Measurements from ENCODE around the gene EHMT1.

The EHMT1 gene

DNA sequence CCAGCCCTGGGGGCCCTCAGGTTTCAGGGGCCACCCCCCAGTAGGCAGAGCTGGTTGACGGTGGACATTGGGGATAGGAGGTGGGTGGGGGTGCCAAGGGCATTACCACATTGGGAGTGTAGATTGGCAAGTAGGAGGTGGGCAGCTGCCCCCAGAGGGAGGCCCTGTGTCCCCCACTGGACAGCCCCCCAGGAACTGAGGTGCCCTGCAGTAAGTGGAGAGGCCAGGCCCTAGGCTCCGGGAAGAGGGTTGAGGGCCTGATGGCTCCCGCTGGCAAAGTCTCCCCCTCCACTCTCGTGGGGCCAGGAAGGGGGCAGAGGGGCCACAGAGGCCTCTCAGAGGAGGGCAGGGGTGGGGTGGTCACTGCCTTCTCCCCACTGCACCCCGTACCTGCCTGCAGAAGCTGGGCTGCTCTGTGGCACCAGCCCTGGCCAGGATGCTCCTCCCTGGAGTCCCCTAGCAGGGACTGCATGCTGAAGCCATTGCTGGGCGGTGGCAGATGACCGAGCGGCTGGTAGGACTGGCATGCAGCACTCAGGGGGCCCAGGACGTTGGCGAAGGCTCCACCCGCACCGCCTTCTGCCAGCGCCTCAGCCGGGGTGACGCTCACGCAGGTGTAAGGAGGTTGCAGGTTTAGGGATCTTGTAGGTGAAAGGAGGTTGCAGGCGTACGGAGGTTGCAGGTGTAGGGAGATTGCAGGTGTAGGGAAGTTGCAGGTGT, 169.1 kb downstream of the EHMT1 start:
- no peak for DNase-seq (ENCODE audit: low spot score)

- DNase-seq (ENCODE audit: low spot score): no peak
Measured at GRCh38 chr9:137788561-137789294, 169.9 kb downstream of the EHMT1 start.

- DNase-seq (ENCODE audit: low spot score): peak; percentile 48
Measured at GRCh38 chr9:137789295-137789895, 170.6 kb downstream of the EHMT1 start.

GRCh38 chr9:137791947-137792346, 173.1 kb downstream of the EHMT1 start:
- DNase-seq (ENCODE audit: low spot score): no peak

DNA sequence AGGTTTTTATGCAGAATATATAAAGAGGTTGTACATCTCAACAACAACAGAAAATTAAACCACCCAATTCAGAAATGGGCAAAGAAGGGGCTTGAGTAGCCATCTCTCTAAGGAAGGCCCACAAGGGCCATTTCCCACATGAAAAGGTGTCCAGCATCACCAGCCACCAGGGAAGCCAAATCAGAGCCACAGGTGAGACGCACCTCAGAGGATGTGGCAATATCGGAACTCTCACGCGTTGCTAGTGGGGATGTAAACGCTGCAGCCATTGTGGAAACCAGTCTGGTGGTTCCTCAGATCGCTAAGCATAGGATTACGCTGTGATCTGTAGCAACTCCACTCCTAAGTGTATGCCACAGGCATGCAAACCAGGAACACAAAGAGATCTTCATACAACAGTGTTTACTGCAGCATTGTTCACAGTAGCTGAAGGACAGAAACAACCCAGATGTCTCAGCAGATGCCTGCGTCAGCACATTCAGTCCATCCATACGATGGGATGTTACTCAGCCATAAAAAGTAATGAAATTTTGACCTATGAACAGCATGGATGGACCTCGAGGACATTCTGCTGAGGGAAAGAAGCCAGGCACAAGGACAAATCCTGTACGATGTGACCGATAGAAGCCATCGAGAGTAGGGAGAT, 174.5 kb downstream of the EHMT1 start:
- no peak for DNase-seq (ENCODE audit: low spot score)

GRCh38 chr9:137795156-137795666, 176.4 kb downstream of the EHMT1 start:
- no peak for DNase-seq (ENCODE audit: low spot score)

GRCh38 chr9:137797206-137798120, 178.7 kb downstream of the EHMT1 start:
- DNase-seq (ENCODE audit: low spot score): no peak

- no peak for DNase-seq (ENCODE audit: low spot score)
Measured at GRCh38 chr9:137798142-137798541, 179.3 kb downstream of the EHMT1 start.

- DNase-seq (ENCODE audit: low spot score): no peak
Measured at GRCh38 chr9:137798901-137799629, 180.3 kb downstream of the EHMT1 start.

DNA sequence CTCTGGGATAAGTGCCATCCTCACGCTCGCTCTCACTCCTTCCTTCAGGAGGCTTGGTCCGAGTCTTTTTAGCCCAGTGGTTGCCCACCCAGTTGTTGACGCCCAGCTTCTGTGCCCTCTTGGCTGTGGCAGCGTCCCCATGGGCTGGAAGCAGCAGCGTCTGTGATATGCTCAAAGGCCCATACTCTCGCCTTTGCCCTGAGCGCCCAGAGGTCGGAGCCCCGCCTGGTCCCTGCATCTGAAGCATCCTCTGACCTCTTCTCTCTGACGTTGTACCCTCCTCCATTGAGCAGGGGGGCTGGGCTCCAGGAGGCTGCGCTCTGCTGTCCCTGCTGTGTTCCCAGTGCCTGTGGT, 180.8 kb downstream of the EHMT1 start:
- no peak for DNase-seq (ENCODE audit: low spot score)

DNA sequence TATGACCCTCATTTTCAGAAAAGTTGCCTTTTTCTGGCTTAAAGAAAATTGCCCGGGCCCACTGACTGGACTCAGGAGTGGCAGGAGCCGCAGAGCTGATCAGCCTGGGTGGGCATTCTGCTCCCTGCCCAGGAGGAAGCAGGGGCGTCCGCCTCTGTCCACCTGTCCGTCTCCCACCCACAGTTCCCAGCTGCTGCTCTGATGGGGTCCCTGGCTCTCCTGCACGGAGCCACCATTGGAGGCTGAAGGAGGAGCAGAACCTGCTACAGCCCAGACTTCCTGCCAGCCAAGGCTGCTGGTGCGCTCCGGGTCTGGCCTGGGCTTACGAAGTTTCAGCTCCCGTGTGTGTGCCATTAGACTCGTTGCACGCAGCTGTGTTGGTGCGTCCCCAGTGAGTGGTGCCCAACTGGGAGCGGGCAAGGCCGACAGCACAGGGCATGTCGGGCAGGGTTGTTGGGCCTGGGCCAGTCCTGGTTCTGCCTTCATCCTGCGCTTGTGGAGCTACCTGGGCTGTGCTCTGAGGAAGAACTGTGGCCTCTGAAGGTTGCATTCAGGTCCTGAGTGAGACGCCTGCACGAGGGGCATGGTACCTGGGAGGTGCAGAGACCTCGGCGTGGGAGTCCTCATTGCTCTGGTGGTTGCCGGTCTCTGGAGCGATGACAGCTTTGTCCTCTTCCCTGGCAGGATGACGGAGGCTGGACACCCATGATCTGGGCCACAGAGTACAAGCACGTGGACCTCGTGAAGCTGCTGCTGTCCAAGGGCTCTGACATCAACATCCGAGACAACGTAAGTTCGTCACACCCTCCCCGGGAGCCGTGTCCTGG, 181.6 kb downstream of the EHMT1 start:
- DNase-seq (ENCODE audit: low spot score): no peak

DNA sequence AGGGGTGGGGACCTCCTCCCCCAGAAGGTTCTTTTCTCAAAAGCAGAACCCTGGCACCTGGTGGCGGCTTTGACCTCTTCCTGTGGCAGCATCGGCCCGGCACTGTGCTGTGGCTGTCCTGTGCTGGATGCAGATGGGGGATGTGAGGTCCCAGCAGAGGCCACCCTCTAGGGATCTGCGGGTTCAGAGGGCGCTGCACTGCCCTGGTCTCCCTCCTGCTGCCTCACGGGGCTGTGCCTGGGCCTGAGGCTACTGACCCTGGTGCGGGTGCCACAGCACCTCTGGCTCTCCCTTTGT, 182.2 kb downstream of the EHMT1 start:
- no peak for DNase-seq (ENCODE audit: low spot score)

GRCh38 chr9:137802021-137802420, 183.2 kb downstream of the EHMT1 start:
- DNase-seq (ENCODE audit: low spot score): no peak

DNA sequence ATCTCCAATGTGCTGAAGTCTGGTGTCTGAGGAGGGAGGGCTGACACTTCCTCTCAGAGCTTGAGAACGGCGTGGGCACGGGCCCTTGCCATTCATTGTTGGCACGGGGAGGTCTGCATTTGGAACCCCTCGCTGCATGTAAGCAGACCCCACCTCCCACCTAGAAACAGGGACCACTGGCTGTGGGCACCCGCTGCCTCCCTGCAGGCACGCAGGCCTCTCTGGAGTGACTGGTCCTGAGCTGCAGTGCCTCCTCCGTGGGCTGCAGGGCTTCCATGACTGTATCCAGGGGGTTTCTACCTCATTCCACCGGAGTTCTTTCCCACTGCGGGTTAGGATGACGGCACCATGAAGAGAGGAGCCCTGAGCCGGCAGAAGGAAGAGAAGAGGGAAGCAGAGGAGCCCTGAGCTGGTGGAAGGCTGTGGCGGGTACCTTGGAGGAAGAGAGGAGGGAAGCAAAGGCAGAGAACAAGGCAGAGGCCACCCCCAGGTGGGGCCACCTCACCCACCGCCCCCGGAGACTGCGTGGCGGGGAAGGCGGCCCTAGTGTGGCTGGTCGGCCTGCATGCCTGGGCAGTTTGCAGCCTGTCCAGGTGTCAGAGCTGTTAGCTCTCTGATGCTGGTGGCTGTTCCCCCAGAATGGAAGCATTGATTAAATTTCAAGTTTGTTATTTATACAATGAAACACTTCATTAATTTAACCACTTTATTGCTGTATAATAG, 183.9 kb downstream of the EHMT1 start:
- DNase-seq (ENCODE audit: low spot score): no peak

- no peak for DNase-seq (ENCODE audit: low spot score)
Measured at GRCh38 chr9:137804908-137805630, 186.3 kb downstream of the EHMT1 start.

DNA sequence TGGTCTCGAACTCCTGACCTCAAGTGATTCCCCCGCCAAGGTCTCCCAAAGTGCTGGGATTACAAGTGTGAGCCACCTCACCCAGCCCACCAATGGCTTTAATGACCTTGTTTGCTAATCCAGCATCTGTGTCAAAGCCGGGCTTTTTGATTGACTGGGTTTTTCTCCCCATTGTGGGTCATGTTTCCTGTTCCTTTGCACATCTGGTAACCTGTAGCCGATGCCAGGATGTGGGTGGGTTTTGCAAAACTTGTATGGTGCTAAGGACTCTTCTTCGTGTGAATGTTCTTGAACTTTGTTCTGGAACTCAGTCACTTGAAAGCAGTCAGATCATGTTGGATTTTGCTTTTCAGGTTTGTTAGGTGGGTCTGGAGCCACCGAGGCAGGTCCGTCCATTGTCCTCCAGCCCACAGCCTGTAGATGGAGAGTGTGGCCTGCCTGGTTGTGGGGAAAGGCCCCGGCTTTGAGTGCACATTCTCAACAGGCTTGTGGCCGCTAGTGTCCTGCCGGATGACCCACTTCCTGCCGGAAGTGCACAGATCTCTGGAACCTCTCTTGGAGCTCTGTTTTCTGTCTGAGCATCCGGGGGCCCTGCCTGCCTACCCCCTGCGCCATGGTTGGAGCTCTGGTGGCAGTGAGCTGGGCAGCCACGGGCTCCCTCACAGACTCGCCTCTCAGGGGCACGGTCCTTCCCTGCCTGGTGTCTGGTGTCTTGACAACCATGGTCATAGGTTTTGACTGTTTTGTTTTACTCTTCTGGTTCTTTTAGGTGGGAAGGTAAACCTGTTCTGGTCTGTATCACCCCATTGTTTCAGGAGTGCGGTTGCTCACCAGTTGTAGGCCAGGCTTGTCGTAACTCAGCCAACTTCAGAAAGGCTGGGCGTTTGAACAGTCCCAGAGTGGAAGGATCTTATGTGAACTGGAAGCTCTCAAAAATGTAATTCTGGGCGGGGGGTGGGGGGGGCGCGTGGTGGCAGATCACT, 189.2 kb downstream of the EHMT1 start:
- no peak for DNase-seq (ENCODE audit: low spot score)

DNA sequence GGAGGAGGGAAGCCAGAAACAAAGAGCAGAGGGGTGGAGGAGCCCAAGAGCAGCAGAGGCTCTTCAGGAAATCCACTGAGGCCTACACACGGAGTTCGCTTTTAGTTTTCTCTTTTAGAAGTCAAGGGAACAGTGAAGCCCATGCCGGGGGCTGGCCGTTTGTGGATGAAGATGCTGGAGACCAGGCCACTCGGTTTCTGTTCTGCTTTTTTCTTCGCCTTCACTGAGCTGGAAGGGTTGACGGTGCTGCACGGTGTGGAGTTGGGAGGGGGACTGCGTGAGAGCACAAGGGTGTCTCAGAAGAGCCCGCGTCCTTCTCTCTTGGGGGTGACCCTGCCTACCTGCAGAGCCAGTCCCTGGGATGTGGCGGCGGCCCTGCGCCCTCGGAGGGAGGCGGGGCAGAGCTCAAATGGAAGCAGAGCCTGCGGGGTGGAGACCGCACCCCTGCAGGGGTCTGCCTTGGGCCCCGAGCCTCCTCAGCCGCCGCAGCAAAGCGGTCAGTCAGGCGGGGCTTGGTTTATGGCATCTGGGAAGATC, 190.3 kb downstream of the EHMT1 start:
- DNase-seq (ENCODE audit: low spot score): no peak

Data from HuH-7 (cell line).